ENCODE measurements around the gene BLM. TPM values are rescaled to one million over a fixed set of nuclear protein-coding genes. Genes with fewer than 3 reads are reported as not detected.

Gene BLM
- total RNA-seq, 4 donors from 2014 or later: 1.3 to 3.4 (median 2.0) TPM

DNA sequence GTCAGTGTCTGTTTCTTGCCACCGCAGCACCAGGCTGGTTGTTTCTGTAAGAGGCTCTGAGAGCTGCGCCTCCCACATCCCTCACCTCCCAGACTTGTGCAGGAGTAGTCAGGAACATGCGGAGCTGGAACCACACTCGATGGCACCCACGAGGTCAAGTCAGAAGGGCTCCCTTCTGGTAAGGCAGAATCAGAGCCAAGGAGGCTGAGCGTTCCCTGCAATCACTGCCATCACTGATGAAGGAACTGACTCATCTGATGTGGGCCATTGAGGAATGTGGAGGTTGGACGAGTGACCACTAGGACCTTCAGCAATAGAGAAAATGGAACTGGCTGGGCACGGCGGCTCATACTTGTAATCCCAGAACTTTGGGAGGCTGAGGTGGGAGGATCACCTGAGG, 35.7 kb upstream of the BLM start:
- Histone ChIP-seq H3K4me1 (peaks cover 0 to 16% (median 14%) of the 10 kb centered on the region in 3 donors), H3K27ac (peak overlapping the region in 3 of 4 donors; percentile 8 to 81 (median 60)), H3K9me3 (no peaks in the 10 kb centered on the region), H3K4me3 (no peak overlapping the region), H3K36me3 (no peaks in the 10 kb centered on the region), H3K27me3 (no peaks in the 10 kb centered on the region)
- no peak for TF ChIP-seq POLR2A (IDR thresholded peaks at IDR 0.05)
- TF ChIP-seq, protein P1, sequence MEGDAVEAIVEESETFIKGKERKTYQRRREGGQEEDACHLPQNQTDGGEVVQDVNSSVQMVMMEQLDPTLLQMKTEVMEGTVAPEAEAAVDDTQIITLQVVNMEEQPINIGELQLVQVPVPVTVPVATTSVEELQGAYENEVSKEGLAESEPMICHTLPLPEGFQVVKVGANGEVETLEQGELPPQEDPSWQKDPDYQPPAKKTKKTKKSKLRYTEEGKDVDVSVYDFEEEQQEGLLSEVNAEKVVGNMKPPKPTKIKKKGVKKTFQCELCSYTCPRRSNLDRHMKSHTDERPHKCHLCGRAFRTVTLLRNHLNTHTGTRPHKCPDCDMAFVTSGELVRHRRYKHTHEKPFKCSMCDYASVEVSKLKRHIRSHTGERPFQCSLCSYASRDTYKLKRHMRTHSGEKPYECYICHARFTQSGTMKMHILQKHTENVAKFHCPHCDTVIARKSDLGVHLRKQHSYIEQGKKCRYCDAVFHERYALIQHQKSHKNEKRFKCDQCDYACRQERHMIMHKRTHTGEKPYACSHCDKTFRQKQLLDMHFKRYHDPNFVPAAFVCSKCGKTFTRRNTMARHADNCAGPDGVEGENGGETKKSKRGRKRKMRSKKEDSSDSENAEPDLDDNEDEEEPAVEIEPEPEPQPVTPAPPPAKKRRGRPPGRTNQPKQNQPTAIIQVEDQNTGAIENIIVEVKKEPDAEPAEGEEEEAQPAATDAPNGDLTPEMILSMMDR (IDR thresholded peaks at IDR 0.05): no peak
- intact Hi-C loops (cut with DNase I): no loop called here
- no peak for DNase-seq
- 71 to 80% methylated on average over 7 to 8 of the region's 9 CpGs for WGBS, 2 donors

DNA sequence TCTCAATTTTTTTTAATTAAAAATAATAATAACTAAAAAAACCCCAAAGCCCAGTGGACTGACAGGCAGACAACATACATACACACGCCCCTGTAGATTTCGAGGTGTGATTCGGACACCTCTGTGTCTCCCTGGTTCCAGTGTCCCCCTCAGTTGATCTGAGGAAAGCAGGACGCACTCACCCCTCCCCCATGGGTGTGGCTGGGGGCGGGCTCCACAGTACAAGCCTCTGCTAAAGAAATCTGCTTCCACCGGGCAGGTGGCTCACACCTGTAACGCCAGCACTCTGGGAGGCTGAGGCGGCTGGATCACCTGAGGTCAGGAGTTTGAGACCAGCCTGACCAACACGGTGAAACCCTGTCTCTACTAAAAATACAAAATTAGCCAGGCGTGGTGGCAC, 33.8 kb upstream of the BLM start:
- TF ChIP-seq POLR2A (IDR thresholded peaks at IDR 0.05): no peak
- TF ChIP-seq, protein P1 (IDR thresholded peaks at IDR 0.05): no peak
- Histone ChIP-seq H3K4me3 (no peak overlapping the region), H3K9me3 (no peaks in the 10 kb centered on the region), H3K4me1 (peaks cover 0 to 16% (median 14%) of the 10 kb centered on the region in 3 donors), H3K27me3 (no peaks in the 10 kb centered on the region), H3K27ac (no peak overlapping the region), H3K36me3 (no peaks in the 10 kb centered on the region)
- WGBS, 2 donors: 85 to 100% methylated on average over 3 to 5 of the region's 10 CpGs
- no peak for DNase-seq
- intact Hi-C loops (cut with DNase I): no loop called here

DNA sequence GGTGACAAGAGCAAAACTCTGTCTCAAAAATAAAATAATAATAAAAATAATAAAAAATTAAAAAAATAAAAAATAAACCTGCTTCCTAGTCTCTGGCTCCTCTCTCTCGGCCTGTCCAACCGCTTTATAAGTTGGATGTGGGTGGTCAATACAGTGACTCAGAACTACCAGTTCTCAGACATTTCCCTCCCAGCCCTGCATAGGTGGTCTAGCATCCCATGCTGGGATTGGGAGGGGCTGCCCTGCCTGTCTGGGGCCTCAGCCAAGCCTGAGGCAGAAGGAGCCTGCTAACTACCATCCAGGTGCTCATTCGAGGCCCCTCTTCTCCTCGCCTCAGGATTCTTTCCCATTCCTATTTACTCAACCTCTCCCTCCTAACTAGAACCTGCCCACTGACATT, 33.3 kb upstream of the BLM start:
- H3K27me3 ChIP-seq: no peaks in the 10 kb centered on the region
- H3K27ac ChIP-seq: no peak overlapping the region
- 90 to 93% methylated on average over 4 of the region's 4 CpGs for WGBS, 2 donors
- no peak for TF ChIP-seq POLR2A (IDR thresholded peaks at IDR 0.05)
- intact Hi-C loops (cut with DNase I): no loop called here
- DNase-seq: no peak
- H3K4me3 ChIP-seq: no peak overlapping the region
- H3K9me3 ChIP-seq: peaks cover 0 to under 1% (median 0%) of the 10 kb centered on the region in 3 donors
- no peaks in the 10 kb centered on the region for H3K36me3 ChIP-seq
- H3K4me1 ChIP-seq: peaks cover 0 to 16% (median 14%) of the 10 kb centered on the region in 3 donors

DNA sequence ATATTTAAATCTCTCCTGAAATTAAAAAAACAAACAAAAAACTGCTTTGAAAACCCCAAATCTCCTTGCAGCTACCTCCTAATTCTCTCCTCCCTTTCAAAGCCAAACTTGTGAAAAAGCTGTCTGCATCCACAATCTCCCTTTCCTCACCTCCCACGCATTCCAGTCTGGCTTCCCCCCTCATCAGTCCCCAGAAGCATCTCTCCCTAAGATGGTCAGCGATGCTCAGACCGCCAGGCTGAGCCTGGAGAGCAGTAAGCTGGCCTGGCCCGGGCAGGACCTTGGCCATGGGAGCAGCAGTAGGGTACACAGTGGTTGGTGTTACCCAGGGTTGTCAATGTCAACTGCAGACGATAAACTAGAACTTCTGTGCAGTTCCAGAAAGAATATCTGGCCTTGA, 32.9 kb upstream of the BLM start:
- TF ChIP-seq POLR2A (IDR thresholded peaks at IDR 0.05): no peak
- TF ChIP-seq, protein P1 (IDR thresholded peaks at IDR 0.05): no peak
- intact Hi-C loops (cut with DNase I): no loop called here
- Histone ChIP-seq H3K27ac (no peak overlapping the region), H3K9me3 (peaks cover 0 to 5% (median 0%) of the 10 kb centered on the region in 3 donors), H3K4me1 (peaks cover 0 to 16% (median 14%) of the 10 kb centered on the region in 3 donors), H3K27me3 (no peaks in the 10 kb centered on the region), H3K36me3 (no peaks in the 10 kb centered on the region), H3K4me3 (no peak overlapping the region)
- no peak for DNase-seq
- 81 to 93% methylated on average over 5 of the region's 5 CpGs for WGBS, 2 donors

DNA sequence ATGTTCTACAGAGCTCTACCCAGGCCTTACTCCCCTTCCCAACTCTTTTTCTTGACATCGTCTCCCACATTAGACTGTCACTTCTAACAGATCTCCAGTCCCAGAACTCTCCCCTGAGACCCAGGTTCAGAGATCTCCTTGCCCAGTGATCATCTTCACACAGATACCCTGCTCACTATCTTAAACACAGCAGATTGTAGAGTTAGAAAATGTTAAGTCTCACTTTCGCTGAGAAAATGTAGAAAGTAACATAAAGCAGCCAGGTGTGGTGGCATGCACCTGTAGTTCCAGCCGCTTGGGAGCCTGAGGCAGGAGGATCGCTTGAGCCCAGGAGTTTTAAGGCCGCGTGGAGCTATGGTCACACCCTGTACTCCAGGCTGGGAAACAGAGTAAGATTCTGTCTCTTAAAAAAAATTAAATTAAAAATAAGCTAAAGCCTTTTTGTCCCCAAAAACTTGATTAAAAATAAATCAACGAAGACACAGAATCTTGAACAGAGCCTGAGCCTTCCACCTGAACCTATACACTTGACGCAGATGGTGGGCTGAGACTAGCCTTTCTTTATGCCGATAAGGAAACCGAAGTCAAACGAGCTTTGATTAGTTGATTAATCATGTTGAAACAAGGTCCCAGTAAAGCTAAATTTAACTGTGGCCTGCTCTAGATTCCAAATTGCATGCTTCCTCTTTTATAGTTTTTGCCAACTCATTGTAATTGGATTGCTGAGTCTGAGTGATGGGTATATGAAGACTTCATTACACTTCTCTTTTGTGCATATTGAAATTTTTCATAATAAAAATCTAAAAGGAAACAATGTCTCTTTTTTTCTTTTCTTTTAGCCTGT, 31.3 kb upstream of the BLM start:
- DNase-seq: no peak
- H3K27ac ChIP-seq: peak overlapping the region in 1 of 4 donors; percentile 14
- H3K27me3 ChIP-seq: no peaks in the 10 kb centered on the region
- no peaks in the 10 kb centered on the region for H3K36me3 ChIP-seq
- peaks cover 0 to 6% (median 0%) of the 10 kb centered on the region in 3 donors for H3K9me3 ChIP-seq
- intact Hi-C loops (cut with DNase I): no loop called here
- TF ChIP-seq, protein P1 (IDR thresholded peaks at IDR 0.05): no peak
- TF ChIP-seq POLR2A (IDR thresholded peaks at IDR 0.05): no peak
- no peak overlapping the region for H3K4me3 ChIP-seq
- peaks cover 0 to 7% (median 5%) of the 10 kb centered on the region in 3 donors for H3K4me1 ChIP-seq
- 78 to 80% methylated on average over 11 of the region's 11 CpGs for WGBS, 2 donors
